Suprapubic skin (tissue), 4 donors: Measurements from ENCODE around the gene SLC5A8.

Source experiments
- POLR2A ChIP-seq, 2 donors: fragments of 450-650 bp; IDR thresholded peaks; one replicate each; pipeline ENCODE4 v1.6.1; 2017; ENCODE audit warnings: antibody characterized with exemption in 2 of 2, mild to moderate bottlenecking in 2 of 2, moderate library complexity in 2 of 2
- POLR2AphosphoS5 ChIP-seq, 3 donors: sonication (generic); formaldehyde crosslinking; IDR thresholded peaks; one replicate each; pipeline ENCODE4 v1.6.1; 2017; ENCODE audit warnings: antibody characterized with exemption in 3 of 3
- TF ChIP-seq, protein P1 (sequence below), 2 donors: fragments of 200-600 bp in 1 of 2; fragments of 450-650 bp in 1 of 2; sonication (generic) in 1 of 2; IDR thresholded peaks; one replicate each; pipeline ENCODE4 v1.5.1; 2016 to 2019; ENCODE audit warnings: antibody characterized with exemption in 2 of 2, mild to moderate bottlenecking in 1 of 2, moderate library complexity in 1 of 2

GRCh38 chr12:101200824-101201223 lies 9.2 kb downstream of the SLC5A8 start:
- TF ChIP-seq POLR2A (IDR thresholded peaks at IDR 0.05) (no peak), POLR2AphosphoS5 (IDR thresholded peaks at IDR 0.05) (no peak)
- TF ChIP-seq, protein P1, sequence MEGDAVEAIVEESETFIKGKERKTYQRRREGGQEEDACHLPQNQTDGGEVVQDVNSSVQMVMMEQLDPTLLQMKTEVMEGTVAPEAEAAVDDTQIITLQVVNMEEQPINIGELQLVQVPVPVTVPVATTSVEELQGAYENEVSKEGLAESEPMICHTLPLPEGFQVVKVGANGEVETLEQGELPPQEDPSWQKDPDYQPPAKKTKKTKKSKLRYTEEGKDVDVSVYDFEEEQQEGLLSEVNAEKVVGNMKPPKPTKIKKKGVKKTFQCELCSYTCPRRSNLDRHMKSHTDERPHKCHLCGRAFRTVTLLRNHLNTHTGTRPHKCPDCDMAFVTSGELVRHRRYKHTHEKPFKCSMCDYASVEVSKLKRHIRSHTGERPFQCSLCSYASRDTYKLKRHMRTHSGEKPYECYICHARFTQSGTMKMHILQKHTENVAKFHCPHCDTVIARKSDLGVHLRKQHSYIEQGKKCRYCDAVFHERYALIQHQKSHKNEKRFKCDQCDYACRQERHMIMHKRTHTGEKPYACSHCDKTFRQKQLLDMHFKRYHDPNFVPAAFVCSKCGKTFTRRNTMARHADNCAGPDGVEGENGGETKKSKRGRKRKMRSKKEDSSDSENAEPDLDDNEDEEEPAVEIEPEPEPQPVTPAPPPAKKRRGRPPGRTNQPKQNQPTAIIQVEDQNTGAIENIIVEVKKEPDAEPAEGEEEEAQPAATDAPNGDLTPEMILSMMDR (IDR thresholded peaks at IDR 0.05): no peak
